ENCODE data around the gene ITGA1.

DNA sequence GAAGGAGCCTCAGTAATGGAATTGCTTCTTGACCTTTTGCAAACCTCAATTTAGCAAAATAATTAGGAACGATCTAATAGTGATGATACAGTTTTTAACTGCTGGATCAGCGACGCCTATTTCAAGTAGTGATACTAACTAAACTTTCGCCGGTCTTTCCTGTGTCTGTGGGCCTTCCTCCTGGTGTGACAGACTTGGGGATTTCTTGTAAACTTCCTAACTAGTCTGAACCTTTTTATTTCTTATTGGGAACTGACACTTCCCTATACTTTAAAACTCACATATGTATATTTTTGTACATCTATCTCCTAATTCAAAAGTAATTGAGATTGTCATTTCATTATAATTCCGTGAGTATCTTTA is 15.2 kb downstream of the ITGA1 start:
- TF ChIP-seq, protein P1, sequence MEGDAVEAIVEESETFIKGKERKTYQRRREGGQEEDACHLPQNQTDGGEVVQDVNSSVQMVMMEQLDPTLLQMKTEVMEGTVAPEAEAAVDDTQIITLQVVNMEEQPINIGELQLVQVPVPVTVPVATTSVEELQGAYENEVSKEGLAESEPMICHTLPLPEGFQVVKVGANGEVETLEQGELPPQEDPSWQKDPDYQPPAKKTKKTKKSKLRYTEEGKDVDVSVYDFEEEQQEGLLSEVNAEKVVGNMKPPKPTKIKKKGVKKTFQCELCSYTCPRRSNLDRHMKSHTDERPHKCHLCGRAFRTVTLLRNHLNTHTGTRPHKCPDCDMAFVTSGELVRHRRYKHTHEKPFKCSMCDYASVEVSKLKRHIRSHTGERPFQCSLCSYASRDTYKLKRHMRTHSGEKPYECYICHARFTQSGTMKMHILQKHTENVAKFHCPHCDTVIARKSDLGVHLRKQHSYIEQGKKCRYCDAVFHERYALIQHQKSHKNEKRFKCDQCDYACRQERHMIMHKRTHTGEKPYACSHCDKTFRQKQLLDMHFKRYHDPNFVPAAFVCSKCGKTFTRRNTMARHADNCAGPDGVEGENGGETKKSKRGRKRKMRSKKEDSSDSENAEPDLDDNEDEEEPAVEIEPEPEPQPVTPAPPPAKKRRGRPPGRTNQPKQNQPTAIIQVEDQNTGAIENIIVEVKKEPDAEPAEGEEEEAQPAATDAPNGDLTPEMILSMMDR (IDR thresholded peaks at IDR 0.05): no peak
- no peak for TF ChIP-seq POLR2A (IDR thresholded peaks at IDR 0.05)
